K562 (cell line): ENCODE data around the gene TMEM131L. TPM values are rescaled to one million over a fixed set of nuclear protein-coding genes. Genes with fewer than 3 reads are reported as not detected.
A peak's percentile ranks its signal among the peaks of the same experiment; 100 is the strongest.

Experiments
- ATAC-seq: fragments of 200-7000 bp; cut with Tn5 transposase; 3 replicates; pipeline ENCODE4 v1.9.1; 2020; ENCODE audit warnings: moderate library complexity
- BruUV-seq: library from RNA; stranded (reverse); fragments of 400-500 nt; replicated peaks from 2 replicates; lab custom pipeline; 2021; lab: Mats Ljungman, UMichigan
- CTCF ChIA-PET: fragments of 300-600 bp; formaldehyde crosslinking; extraction: SDS; loops from one replicate; lab custom pipeline; 2021; ENCODE audit warnings: low intra/inter-chr PET ratio; lab: Yijun Ruan, JAX
- POLR2A ChIA-PET: fragments of 300-600, 350-650 bp; sonication (Branson Sonifier 250); formaldehyde crosslinking; extraction: SDS; loops from one replicate; lab custom pipeline; 2021; ENCODE audit warnings: antibody characterized with exemption, inconsistent platforms; lab: Yijun Ruan, JAX
- DNase-seq, 4 experiments: peaks; one replicate each; pipeline versions ENCODE4 v3.0.0 to v3.0.0-alpha.2; 2011 to 2018; ENCODE audit warnings: low spot score in 3 of 4, mixed read lengths in 3 of 4; ENCODE audit errors: extremely low read depth in 1 of 4
- FAIRE-seq: peaks from 2 replicates; lab custom pipeline; 2011; peaks lifted over from hg19 to GRCh38; lab: Jason Lieb, UNC
- H2AFZ ChIP-seq: 2 replicates; pipeline ENCODE4 v1.6.0; 2011; ENCODE audit warnings: low read depth, low read length, control low read depth, inconsistent platforms
- H3K27ac ChIP-seq: fragments of 200-600 bp; 3 replicates; pipeline ENCODE4 v1.8.0; 2011; ENCODE audit warnings: low read depth, mild to moderate bottlenecking, control low read depth, inconsistent platforms, low read length, moderate library complexity, mixed read lengths; ENCODE audit errors: extremely low read depth
- H3K27me3 ChIP-seq, 2 experiments: fragments of 300-600 bp in 1 of 2; 2 replicates in 1 of 2; 3 replicates in 1 of 2; pipeline versions ENCODE4 v1.6.0 to v1.8.0; 2011; ENCODE audit warnings: inconsistent platforms in 2 of 2, low read length in 2 of 2, mild to moderate bottlenecking in 1 of 2, mixed read lengths in 1 of 2, moderate library complexity in 1 of 2; ENCODE audit not compliant: control insufficient read depth in 2 of 2, insufficient read depth in 2 of 2
- H3K36me3 ChIP-seq: fragments of 300-600 bp; 3 replicates; pipeline ENCODE4 v1.8.0; 2011; ENCODE audit warnings: mild to moderate bottlenecking, low read length, inconsistent platforms; ENCODE audit not compliant: control insufficient read depth, insufficient read depth
- H3K4me1 ChIP-seq, 2 experiments: fragments of 200-600 bp in 1 of 2; replicated peaks in 1 of 2; 2 replicates in 1 of 2; 3 replicates in 1 of 2; pipeline versions ENCODE4 v1.5.1 to v1.8.0; 2011; ENCODE audit warnings: inconsistent platforms in 2 of 2, low read length in 2 of 2, mild to moderate bottlenecking in 1 of 2, mixed read lengths in 1 of 2, moderate library complexity in 1 of 2; ENCODE audit not compliant: control insufficient read depth in 2 of 2, insufficient read depth in 2 of 2
- H3K4me2 ChIP-seq: 2 replicates; pipeline ENCODE4 v1.6.1; 2011; ENCODE audit warnings: low read length, control low read depth, inconsistent platforms, mixed read lengths; ENCODE audit not compliant: insufficient read depth
- H3K4me3 ChIP-seq: fragments of 200-600 bp; sonication (generic), shearing (Covaris generic); 2 replicates; pipeline ENCODE4 v1.5.1; 2016; ENCODE audit warnings: control low read depth, inconsistent platforms
- H3K79me2 ChIP-seq: fragments of 200-600 bp; 3 replicates; pipeline ENCODE4 v1.8.0; 2011; ENCODE audit warnings: low read length, inconsistent platforms; ENCODE audit not compliant: control insufficient read depth, insufficient read depth
- H3K9ac ChIP-seq, 2 experiments: 2 replicates each; pipeline versions ENCODE4 v1.6.0 to v1.6.1; 2011; ENCODE audit warnings: low read depth in 2 of 2, low read length in 2 of 2, control low read depth in 1 of 2, inconsistent platforms in 1 of 2, mild to moderate bottlenecking in 1 of 2, mixed read lengths in 1 of 2; ENCODE audit not compliant: insufficient read depth in 1 of 2
- H3K9me1 ChIP-seq: one replicate; pipeline ENCODE4 v1.6.0; 2011; ENCODE audit warnings: inconsistent platforms, mild to moderate bottlenecking, low read length, moderate library complexity; ENCODE audit not compliant: control insufficient read depth, insufficient read depth
- H3K9me3 ChIP-seq: replicated peaks from 2 replicates; pipeline ENCODE4 v1.5.1; 2011; ENCODE audit warnings: low read depth, low read length, inconsistent platforms; ENCODE audit not compliant: control insufficient read depth, insufficient read depth
- H4K20me1 ChIP-seq: replicated peaks from 2 replicates; pipeline ENCODE4 v1.6.1; 2011; ENCODE audit warnings: low read length, inconsistent platforms, mixed read lengths; ENCODE audit not compliant: control insufficient read depth, insufficient read depth
- BRD4 ChIP-seq: fragments of 200-600 bp; sonication (generic); IDR thresholded peaks from 2 replicates; pipeline ENCODE4 v1.6.1; 2017; ENCODE audit warnings: inconsistent platforms
- CTCF ChIP-seq, 3 experiments: IDR thresholded peaks in 2 of 3; conservative IDR thresholded peaks in 1 of 3; 2 replicates each; pipeline ENCODE4 v1.5.1; 2011 to 2012; ENCODE audit warnings: low read length in 3 of 3, mild to moderate bottlenecking in 3 of 3, control low read depth in 2 of 3, improper control_type of control experiment in 1 of 3, inconsistent platforms in 1 of 3, low read depth in 1 of 3, mixed read lengths in 1 of 3, moderate library complexity in 1 of 3; ENCODE audit not compliant: insufficient read depth in 2 of 3
- RBBP5 ChIP-seq: fragments of 200-600 bp; sonication (generic); IDR thresholded peaks from 2 replicates; pipeline ENCODE4 v1.6.1; 2012; ENCODE audit warnings: borderline replicate concordance, mild to moderate bottlenecking, low read length, control low read depth, inconsistent platforms; ENCODE audit not compliant: insufficient read depth, poor library complexity, severe bottlenecking
- ZNF217 ChIP-seq: sonication (generic); formaldehyde crosslinking; IDR thresholded peaks from 2 replicates; pipeline ENCODE4 v1.8.0; 2022; ENCODE audit warnings: mild to moderate bottlenecking, missing genetic modification reagents
- ZNF316 ChIP-seq: fragments of 450-650 bp; IDR thresholded peaks from 2 replicates; pipeline ENCODE4 v1.6.1; 2016
- WGBS: fragments of 100-300 bp; shearing (Covaris generic); methylation state at CpG from one replicate; pipeline ENCODE4 v1.1.6; 2016; ENCODE audit warnings: low coverage, mixed read lengths; ENCODE audit not compliant: insufficient coverage; ENCODE audit errors: missing lambda C conversion rate; 5-methylcytosine and 5-hydroxymethylcytosine counted together
- in situ Hi-C: fragments of 300-500 bp; cut with MboI; formaldehyde crosslinking; loops from 4 replicates; pipeline ENCODE4 v1.15.0; 2018; ENCODE audit warnings: inconsistent platforms, mixed read lengths
- intact Hi-C: fragments of 100-400 bp; cut with micrococcal nuclease; formaldehyde crosslinking; loops from 2 replicates; pipeline ENCODE4 v1.14.2; 2022
- polyA plus RNA-seq, 8 experiments: library from polyadenylated mRNA; depleted of rRNA in 4 of 8; stranded (reverse) in 5 of 8; unstranded in 3 of 8; fragments of >200 nt; fragmentation: Nextera tagmentation in 2 of 8; fragmentation: Illumina TruSeq in 1 of 8; extraction: Ambion mirVana in 2 of 8; extraction: Trizol in 1 of 8; gene quantifications; 2 replicates each; pipeline versions ENCODE4 v1.2.1 to v1.2.3, GENCODE V29; 2011 to 2014; ENCODE audit warnings: inconsistent platforms in 1 of 8, missing spikeins in 1 of 8
- total RNA-seq, 7 experiments: library from RNA; depleted of rRNA in 6 of 7; stranded (reverse); fragments of >200 nt in 6 of 7; fragmentation: Illumina TruSeq in 2 of 7; extraction: Trizol in 2 of 7; gene quantifications; 2 replicates each; pipeline versions ENCODE4 v1.2.1 to v1.2.3, GENCODE V29; 2011 to 2021; ENCODE audit warnings: low replicate concordance in 1 of 7

The TMEM131L gene
- total and polyA plus RNA-seq, 9 of the 15 experiments (the other 6 are each of a cell fraction or from before 2014, with no cell fraction given), result 1.2 to 20.8 (median 12.9) TPM

GRCh38 chr4:153501578-153501977 is 35.4 kb downstream of the TMEM131L start (continued):
- no peak for TF ChIP-seq CTCF (IDR thresholded peaks at IDR 0.05 in 2 of 3, conservative IDR thresholded peaks at IDR 0.05 in 1 of 3; ENCODE audit: insufficient read depth in 2 of 3, low read depth in 1 of 3, low read length in 3 of 3)

- no peak for ATAC-seq
- H4K20me1 ChIP-seq, result peaks cover 8% of the 10 kb centered on the region
- H3K9ac ChIP-seq, result no peak overlapping the region
- POLR2A ChIA-PET, result interaction anchor here (1.3 kb wide), 1 partner anchor 10 kb away, joined by 3 read pairs; no protein-coding TSS in a partner anchor
- no peaks in the 10 kb centered on the region for H3K27me3 ChIP-seq
- H3K79me2 ChIP-seq, result peaks cover 39% of the 10 kb centered on the region
- no peaks in the 10 kb centered on the region for H3K9me1 ChIP-seq
- WGBS, result 95% methylated on average over 1 of the region's 1 CpG
- TF ChIP-seq RBBP5, result no peak
- TF ChIP-seq ZNF217 (CRISPR knock-in tag), result no peak
- TF ChIP-seq ZNF316, result peak; percentile 65
- TF ChIP-seq BRD4, result no peak
- TF ChIP-seq, all 486 proteins: peak for 1
- in situ Hi-C loops (no loop called here), intact Hi-C loops (no loop called here)
- CTCF ChIA-PET, result no interaction called here
- FAIRE-seq (no peak), DNase-seq (no peak)
- Histone ChIP-seq H2AFZ (no peak overlapping the region), H3K4me2 (no peak overlapping the region), H3K4me3 (no peak overlapping the region), H3K4me1 (peaks cover 12 to 23% of the 10 kb centered on the region in 2 experiments), H3K27ac (no peak overlapping the region), H3K36me3 (peaks cover 6% of the 10 kb centered on the region), H3K9me3 (no peaks in the 10 kb centered on the region)
- BruUV-seq, result no TSS peak
Observed at GRCh38 chr4:153502584-153502983, 36.4 kb downstream of the TMEM131L start.
